Measurements from ENCODE around the gene FANCI.
"Not testable (repeated sequence)": the region's sequence is repeated elsewhere in the genome, so short reads cannot be mapped to it uniquely, and the experiment has no call there.

- TF ChIP-seq POLR2AphosphoS5, POLR2A (IDR thresholded peaks at IDR 0.05): not testable (repeated sequence)
- TF ChIP-seq, protein P1, sequence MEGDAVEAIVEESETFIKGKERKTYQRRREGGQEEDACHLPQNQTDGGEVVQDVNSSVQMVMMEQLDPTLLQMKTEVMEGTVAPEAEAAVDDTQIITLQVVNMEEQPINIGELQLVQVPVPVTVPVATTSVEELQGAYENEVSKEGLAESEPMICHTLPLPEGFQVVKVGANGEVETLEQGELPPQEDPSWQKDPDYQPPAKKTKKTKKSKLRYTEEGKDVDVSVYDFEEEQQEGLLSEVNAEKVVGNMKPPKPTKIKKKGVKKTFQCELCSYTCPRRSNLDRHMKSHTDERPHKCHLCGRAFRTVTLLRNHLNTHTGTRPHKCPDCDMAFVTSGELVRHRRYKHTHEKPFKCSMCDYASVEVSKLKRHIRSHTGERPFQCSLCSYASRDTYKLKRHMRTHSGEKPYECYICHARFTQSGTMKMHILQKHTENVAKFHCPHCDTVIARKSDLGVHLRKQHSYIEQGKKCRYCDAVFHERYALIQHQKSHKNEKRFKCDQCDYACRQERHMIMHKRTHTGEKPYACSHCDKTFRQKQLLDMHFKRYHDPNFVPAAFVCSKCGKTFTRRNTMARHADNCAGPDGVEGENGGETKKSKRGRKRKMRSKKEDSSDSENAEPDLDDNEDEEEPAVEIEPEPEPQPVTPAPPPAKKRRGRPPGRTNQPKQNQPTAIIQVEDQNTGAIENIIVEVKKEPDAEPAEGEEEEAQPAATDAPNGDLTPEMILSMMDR (IDR thresholded peaks at IDR 0.05), result not testable (repeated sequence)
Observed at GRCh38 chr15:89250142-89250541, 6.4 kb downstream of the FANCI start.
